Measurements from ENCODE around the gene ADGRF5.
A peak's percentile ranks its signal among the peaks of the same experiment; 100 is the strongest.

ADGRF5 gene

GRCh38 chr6:46961711-46962110 is 40.0 kb upstream of the ADGRF5 start:
- Mint-ChIP-seq H3K27ac (no peak overlapping the region), H3K4me3 (no peak overlapping the region), H3K27me3 (ENCODE audit: low read depth) (no peaks in the 10 kb centered on the region), H3K4me1 (no peaks in the 10 kb centered on the region), H3K36me3 (ENCODE audit: low read depth) (no peaks in the 10 kb centered on the region), H3K9me3 (no peaks in the 10 kb centered on the region)
- no peak for TF ChIP-seq CTCF (IDR thresholded peaks at IDR 0.05; ENCODE audit: unreplicated experiment in 3 of 3)

- Mint-ChIP-seq H3K4me1 (no peaks in the 10 kb centered on the region), H3K9me3 (no peaks in the 10 kb centered on the region), H3K4me3 (no peak overlapping the region), H3K27ac (no peak overlapping the region), H3K27me3 (ENCODE audit: low read depth) (no peaks in the 10 kb centered on the region), H3K36me3 (ENCODE audit: low read depth) (no peaks in the 10 kb centered on the region)
- no peak for TF ChIP-seq CTCF (IDR thresholded peaks at IDR 0.05; ENCODE audit: unreplicated experiment in 3 of 3)
Measured at GRCh38 chr6:46961232-46961631, 39.5 kb upstream of the ADGRF5 start.

- Mint-ChIP-seq H3K36me3 (ENCODE audit: low read depth) (no peaks in the 10 kb centered on the region), H3K9me3 (no peaks in the 10 kb centered on the region), H3K4me1 (peaks cover 8% of the 10 kb centered on the region), H3K27ac (no peak overlapping the region), H3K4me3 (no peak overlapping the region), H3K27me3 (ENCODE audit: low read depth) (peaks cover 4% of the 10 kb centered on the region)
- TF ChIP-seq CTCF (IDR thresholded peaks at IDR 0.05; ENCODE audit: unreplicated experiment in 3 of 3) = no peak
Measured at GRCh38 chr6:46959419-46959818, 37.7 kb upstream of the ADGRF5 start.

GRCh38 chr6:46956409-46956808 is 34.7 kb upstream of the ADGRF5 start:
- TF ChIP-seq CTCF (IDR thresholded peaks at IDR 0.05; ENCODE audit: unreplicated experiment in 3 of 3) = no peak
- Mint-ChIP-seq H3K27me3 (ENCODE audit: low read depth) (peaks cover 4% of the 10 kb centered on the region), H3K4me3 (no peak overlapping the region), H3K9me3 (no peaks in the 10 kb centered on the region), H3K4me1 (peaks cover 10% of the 10 kb centered on the region), H3K27ac (no peak overlapping the region), H3K36me3 (ENCODE audit: low read depth) (no peaks in the 10 kb centered on the region)

- no peak for TF ChIP-seq CTCF (IDR thresholded peaks at IDR 0.05; ENCODE audit: unreplicated experiment in 3 of 3)
- Mint-ChIP-seq H3K36me3 (ENCODE audit: low read depth) (no peaks in the 10 kb centered on the region), H3K27me3 (ENCODE audit: low read depth) (peaks cover 4% of the 10 kb centered on the region), H3K9me3 (no peaks in the 10 kb centered on the region), H3K4me1 (peaks cover 14% of the 10 kb centered on the region), H3K27ac (peak overlapping the region in 2 of 3 experiments; percentile 22 to 32), H3K4me3 (peak overlapping the region in 2 of 3 experiments; percentile 59 to 80)
Measured at GRCh38 chr6:46954837-46955451, 33.2 kb upstream of the ADGRF5 start.

GRCh38 chr6:46953921-46954320 is 32.2 kb upstream of the ADGRF5 start:
- Mint-ChIP-seq H3K4me1 (peaks cover 14% of the 10 kb centered on the region), H3K4me3 (peak overlapping the region in 2 of 3 experiments; percentile 6 to 80), H3K27ac (no peak overlapping the region), H3K9me3 (no peaks in the 10 kb centered on the region), H3K27me3 (ENCODE audit: low read depth) (peaks cover 4% of the 10 kb centered on the region), H3K36me3 (ENCODE audit: low read depth) (no peaks in the 10 kb centered on the region)
- no peak for TF ChIP-seq CTCF (IDR thresholded peaks at IDR 0.05; ENCODE audit: unreplicated experiment in 3 of 3)
